ENCODE measurements around the gene BAHCC1.
"Not testable (repeated sequence)": the region's sequence is repeated elsewhere in the genome, so short reads cannot be mapped to it uniquely, and the experiment has no call there.

GRCh38 chr17:81352056-81352455 lies 43.2 kb upstream of the BAHCC1 start:
- TF ChIP-seq POLR2A (IDR thresholded peaks at IDR 0.05; ENCODE audit: low read length); GATA1 (IDR thresholded peaks at IDR 0.05; ENCODE audit: low read depth, low read length): not testable (repeated sequence)
